Activated CD8-positive, alpha-beta T cell treated with anti-CD3 and anti-CD28 coated beads for 36 hours (primary cell): Measurements from ENCODE around the gene SUGCT. TPM values are rescaled to one million over a fixed set of nuclear protein-coding genes. Genes with fewer than 3 reads are reported as not detected.

Experiments used
- ATAC-seq: fragments of 200-7000 bp; cut with Tn5 transposase; one replicate; pipeline ENCODE4 v1.10.0; 2021; ENCODE audit warnings: mild to moderate bottlenecking, moderate library complexity
- CTCF ChIA-PET: fragments of 350-600 bp; sonication (Branson Sonifier 250); formaldehyde crosslinking; loops from one replicate; lab custom pipeline; 2021; ENCODE audit warnings: antibody characterized with exemption; lab: Charles Lee
- POLR2A ChIA-PET: fragments of 350-600 bp; sonication (Branson Sonifier 250); formaldehyde crosslinking; loops from one replicate; lab custom pipeline; 2021; ENCODE audit warnings: antibody characterized with exemption; lab: Charles Lee
- DNase-seq: peaks from one replicate; pipeline ENCODE4 v3.0.0-alpha.2; 2020
- H3K27ac Mint-ChIP-seq: one replicate; pipeline ENCODE4 v1.8.0; 2021; ENCODE audit warnings: mild to moderate bottlenecking, mixed read lengths
- H3K27me3 Mint-ChIP-seq: one replicate; pipeline ENCODE4 v1.8.0; 2021; ENCODE audit warnings: mixed read lengths
- H3K36me3 Mint-ChIP-seq: one replicate; pipeline ENCODE4 v1.8.0; 2021; ENCODE audit warnings: low read depth, mixed read lengths
- H3K4me1 Mint-ChIP-seq: one replicate; pipeline ENCODE4 v1.8.0; 2021; ENCODE audit warnings: low read depth, mixed read lengths
- H3K4me3 Mint-ChIP-seq: one replicate; pipeline ENCODE4 v1.8.0; 2021; ENCODE audit warnings: mild to moderate bottlenecking, moderate library complexity, mixed read lengths
- H3K9me3 Mint-ChIP-seq: one replicate; pipeline ENCODE4 v1.8.0; 2021; ENCODE audit warnings: mixed read lengths
- CTCF ChIP-seq: fragments of 200-600 bp; IDR thresholded peaks from one replicate; pipeline ENCODE4 v1.8.0; 2022; ENCODE audit warnings: antibody characterized with exemption, mild to moderate bottlenecking
- intact Hi-C: fragments of 100-400 bp; cut with micrococcal nuclease; formaldehyde crosslinking; loops from one replicate; pipeline ENCODE4 v1.10.0; 2022
- total RNA-seq, 2 experiments: library from RNA; stranded (reverse); gene quantifications; one replicate each; pipeline ENCODE4 v1.2.3, GENCODE V29; 2021

SUGCT gene
- total RNA-seq, 2 experiments from 2014 or later, result 1.6 to 2.0 TPM

- H3K4me1 Mint-ChIP-seq, result peaks cover 8% of the 10 kb centered on the region
- no peak for ATAC-seq
- H3K4me3 Mint-ChIP-seq, result no peak overlapping the region
- POLR2A ChIA-PET, result no interaction called here
- intact Hi-C loops, result no loop called here
- peak; percentile 37 for DNase-seq
- CTCF ChIA-PET, result interaction anchor here (0.8 to 2.9 kb wide), 15 partner anchors 12 to 1650 kb away, joined by 3 to 26 read pairs (median 4); no protein-coding TSS in a partner anchor
- H3K27ac Mint-ChIP-seq, result no peak overlapping the region
- H3K36me3 Mint-ChIP-seq, result no peaks in the 10 kb centered on the region
- H3K9me3 Mint-ChIP-seq, result no peaks in the 10 kb centered on the region
- H3K27me3 Mint-ChIP-seq, result no peaks in the 10 kb centered on the region
- peak; percentile 65 for TF ChIP-seq CTCF
These were observed 97.6 kb downstream of the SUGCT start for GRCh38 chr7:40232242-40232893.

GRCh38 chr7:40234046-40234445 is 99.2 kb downstream of the SUGCT start:
- intact Hi-C loops, result no loop called here
- Mint-ChIP-seq H3K27ac (no peak overlapping the region), H3K4me1 (peaks cover 8% of the 10 kb centered on the region), H3K9me3 (no peaks in the 10 kb centered on the region), H3K4me3 (no peak overlapping the region), H3K27me3 (no peaks in the 10 kb centered on the region), H3K36me3 (no peaks in the 10 kb centered on the region)
- no peak for TF ChIP-seq CTCF
- ChIA-PET POLR2A (no interaction called here), CTCF (interaction anchor here (2.9 kb wide), 1 partner anchor 372 kb away, joined by 26 read pairs; no protein-coding TSS in a partner anchor)
- DNase-seq (peak; percentile 4), ATAC-seq (no peak)

- no peak for ATAC-seq
- DNase-seq, result no peak
- Mint-ChIP-seq H3K9me3 (no peaks in the 10 kb centered on the region), H3K4me1 (peaks cover 8% of the 10 kb centered on the region), H3K36me3 (no peaks in the 10 kb centered on the region), H3K4me3 (no peak overlapping the region), H3K27me3 (no peaks in the 10 kb centered on the region), H3K27ac (no peak overlapping the region)
- ChIA-PET CTCF (no interaction called here), POLR2A (no interaction called here)
- intact Hi-C loops, result no loop called here
- no peak for TF ChIP-seq CTCF
These were observed 99.9 kb downstream of the SUGCT start for GRCh38 chr7:40234666-40235065.

GRCh38 chr7:40237731-40238130 is 102.9 kb downstream of the SUGCT start:
- ChIA-PET CTCF (interaction anchor here (0.7 kb wide), 1 partner anchor 45 kb away, joined by 3 read pairs; no protein-coding TSS in a partner anchor), POLR2A (no interaction called here)
- H3K9me3 Mint-ChIP-seq, result no peaks in the 10 kb centered on the region

More at GRCh38 chr7:40237731-40238130, 102.9 kb downstream of the SUGCT start:
- intact Hi-C loops, result no loop called here
- no peak overlapping the region for H3K4me3 Mint-ChIP-seq
- H3K36me3 Mint-ChIP-seq, result no peaks in the 10 kb centered on the region
- peaks cover 5% of the 10 kb centered on the region for H3K4me1 Mint-ChIP-seq
- DNase-seq (no peak), ATAC-seq (no peak)
- H3K27me3 Mint-ChIP-seq, result no peaks in the 10 kb centered on the region
- H3K27ac Mint-ChIP-seq, result no peak overlapping the region
- no peak for TF ChIP-seq CTCF
